Glomerular visceral epithelial cell (primary cell): ENCODE results near the gene PHYH.
"Not testable (repeated sequence)": the region's sequence is repeated elsewhere in the genome, so short reads cannot be mapped to it uniquely, and the experiment has no call there.

Experiments used
- DNase-seq: peaks from one replicate; pipeline ENCODE4 v3.0.0-alpha.2; 2016; ENCODE audit errors: extremely low spot score

PHYH gene

DNA sequence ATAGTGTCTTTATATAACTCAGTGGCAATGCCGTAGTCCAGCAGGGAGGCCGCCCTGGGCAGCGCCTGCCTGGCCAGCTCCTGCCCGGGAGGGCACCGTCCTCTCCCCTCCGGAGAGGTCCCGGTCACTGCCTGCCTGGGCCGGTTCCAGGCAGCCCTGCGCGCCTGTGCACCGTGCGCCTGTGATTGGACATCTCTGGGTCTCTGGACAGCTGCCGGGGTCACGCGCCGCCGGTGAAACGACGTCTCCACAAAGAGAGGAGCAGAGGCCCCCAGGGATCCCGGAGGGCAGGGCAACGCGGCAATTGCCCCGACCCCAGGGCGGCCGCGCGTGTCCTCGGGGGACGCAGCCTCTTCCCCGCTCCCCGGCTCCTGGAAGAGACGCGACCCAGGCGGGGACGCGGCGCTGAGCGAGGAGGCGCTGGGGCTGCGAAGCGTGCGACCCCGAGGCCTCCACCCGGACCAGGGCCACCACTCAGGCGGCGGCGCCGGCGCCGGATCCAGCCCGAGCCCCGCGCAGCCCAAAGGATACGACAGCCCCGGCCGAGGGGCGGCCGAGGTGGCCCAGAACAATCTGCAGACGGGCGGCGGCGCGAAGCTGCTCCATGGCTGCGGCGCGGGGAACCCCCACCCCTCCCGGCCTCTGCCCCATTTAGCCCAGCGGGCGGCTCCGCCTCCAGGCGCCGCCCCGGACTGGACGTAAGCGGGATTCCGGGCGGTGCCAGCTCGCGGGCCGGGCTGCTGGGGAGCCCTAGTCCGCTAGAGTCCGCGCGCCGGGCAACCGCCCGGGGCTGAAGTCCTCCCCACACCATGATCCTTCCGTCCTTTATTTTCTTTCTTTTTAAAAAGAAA lies at the start of gene PHYH:
PHYH (minus strand) TSS at position 628 of the 851 bp plus-strand sequence; CDS start at position 606, 22 bp downstream.
- DNase-seq = peak; percentile 85

- DNase-seq = peak; percentile 85
Observed at GRCh38 chr10:13348216-13349017, 48.6 kb upstream of the PHYH start, which contains the start of gene SEPHS1. Gene SEPHS1 (minus strand): TSS chr10:13348293. CDS start chr10:13344950, 3,343 bp downstream.

DNA sequence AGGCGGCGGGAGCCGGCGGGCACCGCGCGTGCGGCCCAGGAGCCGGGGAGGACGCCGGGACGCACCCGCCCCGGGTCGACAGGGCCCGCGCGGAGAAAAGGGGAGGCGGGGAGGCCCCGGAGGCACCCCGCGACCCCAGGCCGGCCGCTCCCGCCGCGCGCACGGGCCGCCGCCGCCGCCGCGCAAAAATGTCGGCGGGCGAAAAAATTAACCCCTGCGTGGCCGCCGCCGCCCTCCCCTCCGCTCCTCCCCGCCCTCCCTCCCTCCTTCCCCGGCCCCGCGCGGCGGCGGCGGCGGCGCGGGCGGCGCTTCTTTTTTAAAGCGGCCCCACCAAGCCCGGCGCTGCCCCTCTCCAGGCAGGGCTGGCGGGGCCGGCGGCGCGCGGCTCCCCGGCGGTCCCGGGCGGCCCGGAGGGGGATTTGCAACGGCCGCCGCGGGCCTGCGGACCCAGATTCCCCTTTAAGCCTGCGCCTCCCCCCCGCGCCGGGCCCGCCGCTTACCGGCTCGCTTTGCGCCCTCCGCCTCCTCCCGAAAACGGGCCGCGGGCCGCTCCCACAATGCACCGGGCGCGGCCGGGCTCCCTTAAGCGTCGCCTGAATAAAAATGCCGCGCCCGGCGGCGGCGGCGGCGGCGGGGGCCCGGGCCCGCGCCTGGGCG lies 47.8 kb upstream of the PHYH start:
- DNase-seq = peak; percentile 80

- peak; percentile 21 for DNase-seq
Observed at GRCh38 chr10:13347043-13347499, 47.2 kb upstream of the PHYH start.

DNA sequence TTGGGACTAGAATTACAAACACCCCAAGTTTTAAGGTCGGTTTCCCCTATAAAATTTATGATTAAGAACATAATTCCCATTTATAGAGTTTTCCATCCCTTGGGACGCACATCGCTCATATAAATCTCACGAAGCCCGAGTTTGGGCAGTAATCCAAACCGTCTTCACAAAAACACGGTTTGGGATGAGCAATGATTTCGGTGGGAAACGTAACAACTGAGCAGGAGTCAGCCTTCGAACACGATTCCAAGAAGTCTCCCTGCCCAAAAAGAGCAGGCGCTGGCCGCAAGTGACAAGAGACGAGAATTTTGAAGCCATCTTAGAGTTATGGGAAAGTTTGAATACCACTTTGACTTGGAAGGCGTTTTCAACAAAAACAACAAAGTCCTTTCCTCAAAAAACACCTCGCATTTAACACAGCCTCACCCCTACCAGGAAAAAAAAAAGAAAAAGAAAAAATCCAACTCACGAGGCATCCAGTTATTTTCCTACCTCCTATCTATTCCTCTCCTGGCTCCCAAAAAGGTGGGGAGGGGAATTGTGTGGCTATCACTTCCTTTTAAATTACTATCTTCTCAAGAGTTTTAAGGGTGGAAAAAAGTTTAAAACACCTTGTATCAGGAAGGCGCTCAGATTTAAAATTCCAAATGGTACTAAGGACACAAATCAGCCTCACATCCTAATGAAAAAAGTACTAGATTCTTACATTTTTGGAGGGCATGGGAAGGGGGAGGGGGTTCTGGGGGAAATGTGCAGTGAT lies 46.6 kb upstream of the PHYH start:
- peak; percentile 28 for DNase-seq

- no peak for DNase-seq
Observed at GRCh38 chr10:13340626-13341376, 40.9 kb upstream of the PHYH start.

DNA sequence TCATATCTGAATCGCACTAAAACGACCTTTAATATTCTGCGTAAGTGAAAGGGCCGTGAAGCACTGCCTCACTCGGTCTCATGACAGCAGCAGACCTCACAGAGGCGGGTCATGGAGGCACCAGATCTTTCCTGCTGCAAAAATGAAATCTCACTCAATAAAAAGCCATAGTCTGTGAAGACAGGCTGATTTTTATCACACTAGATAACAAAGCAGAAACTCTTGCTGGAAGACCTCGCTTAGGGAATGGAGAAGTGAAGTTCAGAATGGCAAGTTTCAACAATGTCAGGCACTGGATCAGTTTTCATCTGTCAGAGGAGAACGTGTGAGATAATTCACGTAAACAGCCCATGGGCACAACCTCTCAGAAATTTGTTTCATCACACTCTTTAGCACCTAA lies 40.2 kb upstream of the PHYH start:
- DNase-seq = no peak

GRCh38 chr10:13338390-13339110 lies 38.7 kb upstream of the PHYH start:
- DNase-seq = no peak

- no peak for DNase-seq
Observed at GRCh38 chr10:13337827-13338196, 37.9 kb upstream of the PHYH start.

- DNase-seq = no peak
Observed at GRCh38 chr10:13337128-13337826, 37.4 kb upstream of the PHYH start.

- no peak for DNase-seq
Observed at GRCh38 chr10:13335881-13336280, 36.0 kb upstream of the PHYH start.

GRCh38 chr10:13334556-13334955 lies 34.7 kb upstream of the PHYH start:
- no peak for DNase-seq

- DNase-seq = peak; percentile 70
Observed at GRCh38 chr10:13331646-13332045, 31.8 kb upstream of the PHYH start.

DNA sequence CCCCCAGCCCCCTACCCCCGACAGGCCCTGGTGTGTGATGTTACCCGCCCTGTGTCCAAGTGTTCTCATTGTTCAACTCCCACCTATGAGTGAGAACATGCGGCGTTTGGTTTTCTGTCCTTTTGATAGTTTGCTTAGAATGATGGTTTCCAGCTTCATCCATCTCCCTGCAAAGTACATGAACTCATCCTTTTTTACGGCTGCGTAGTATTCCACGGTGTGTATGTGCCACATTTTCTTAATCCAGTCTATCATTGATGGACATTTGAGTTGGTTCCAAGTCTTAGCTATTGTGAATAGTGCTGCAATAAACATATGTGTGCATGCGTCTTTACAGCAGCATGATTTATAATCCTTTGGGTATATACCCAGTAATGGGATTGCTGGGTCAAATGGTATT lies 31.1 kb upstream of the PHYH start:
- not testable (repeated sequence) for DNase-seq

DNA sequence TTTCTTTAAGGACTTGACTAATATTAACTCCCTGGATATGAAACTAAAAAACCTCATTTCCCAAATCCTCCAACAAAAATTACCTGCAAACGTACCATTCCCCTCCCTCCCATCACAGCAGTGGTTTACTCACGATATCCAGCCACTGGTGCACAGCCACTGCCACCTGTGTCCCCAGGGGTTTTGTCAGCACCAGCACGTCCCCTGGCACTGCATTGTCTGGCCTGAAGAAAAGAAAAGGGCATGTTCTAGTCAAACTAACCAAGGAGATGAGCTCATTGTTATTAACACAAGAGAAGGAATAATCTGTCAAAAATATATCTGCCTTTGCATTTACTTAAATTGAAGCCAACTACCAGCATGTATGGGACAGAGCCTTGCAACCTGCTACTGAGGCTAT lies 29.7 kb upstream of the PHYH start:
- DNase-seq = no peak

- DNase-seq = no peak
Observed at GRCh38 chr10:13328613-13329012, 28.7 kb upstream of the PHYH start.

GRCh38 chr10:13328126-13328525 lies 28.3 kb upstream of the PHYH start:
- no peak for DNase-seq

DNA sequence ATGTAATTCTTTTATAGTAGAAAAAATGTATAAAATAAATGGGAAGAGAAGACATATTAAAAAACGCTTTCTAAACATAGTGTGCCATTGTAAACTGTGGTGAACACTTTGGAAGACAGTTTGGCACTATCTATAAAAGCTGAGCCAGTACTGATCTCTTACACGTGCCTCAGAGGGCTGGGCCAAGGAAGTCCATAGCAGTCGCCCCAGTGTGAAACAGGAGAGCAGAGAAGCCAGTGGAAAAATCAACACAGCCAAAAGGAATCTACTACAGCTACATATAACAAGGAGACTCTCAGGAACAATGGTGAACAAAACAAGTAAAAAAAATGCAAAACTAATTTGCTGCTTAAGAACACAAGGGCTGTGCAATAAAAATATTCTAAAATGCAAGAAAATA lies 27.7 kb upstream of the PHYH start:
- no peak for DNase-seq

DNA sequence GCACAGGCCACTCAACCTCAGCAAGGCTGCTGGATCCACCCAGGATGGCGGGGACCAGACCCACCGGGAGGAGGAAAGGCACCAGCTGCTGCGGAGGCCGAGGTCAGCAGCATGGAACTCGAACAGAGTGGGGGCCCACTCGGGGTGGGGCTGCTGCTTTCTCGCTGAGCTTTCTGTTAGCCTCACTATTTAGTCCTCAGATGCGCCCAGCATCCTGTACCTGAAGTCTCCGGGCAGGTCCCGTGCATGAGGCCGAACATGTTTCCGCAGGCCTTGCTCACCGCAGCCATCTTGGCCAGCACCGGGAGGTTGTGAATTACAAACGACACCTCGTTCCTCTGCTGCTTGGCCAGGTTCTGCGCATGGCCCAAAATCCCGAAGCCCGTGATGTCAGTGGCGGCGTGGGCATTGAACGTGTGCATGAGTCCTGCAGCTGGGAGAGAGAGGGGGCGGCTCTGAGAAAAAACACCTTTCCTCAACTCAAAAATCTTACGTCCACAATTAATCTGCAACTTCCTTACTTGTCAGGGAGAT lies 22.8 kb upstream of the PHYH start:
- no peak for DNase-seq
